Stimulated activated naive CD4-positive, alpha-beta T cell treated with Interleukin-2 at 50 U/mL for 16 hours (primary cell): ENCODE results near the gene TRIP10.

Experiments used
- DNase-seq: peaks from one replicate; lab custom pipeline; 2025; lab: John Stamatoyannopoulos, UW

The TRIP10 gene

DNA sequence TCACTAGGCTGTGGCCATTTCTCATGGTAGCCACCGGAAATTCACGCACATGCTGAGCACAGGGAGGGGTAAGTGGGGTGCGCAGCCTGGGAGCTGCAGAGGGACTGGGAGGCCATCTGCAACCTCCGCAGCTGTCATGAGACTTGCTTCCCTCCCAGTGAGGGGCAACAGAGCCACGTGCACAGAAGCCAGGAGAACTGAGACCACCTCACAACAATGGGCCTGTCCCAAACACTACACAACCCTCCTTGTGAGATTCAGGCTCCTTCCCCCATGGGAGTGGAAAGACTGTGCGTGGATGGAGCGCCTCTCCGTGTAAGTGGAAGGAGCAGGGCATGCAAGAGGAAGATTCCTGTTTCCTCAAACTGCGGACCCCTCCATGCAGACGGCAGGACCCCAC, 27.9 kb upstream of the TRIP10 start:
- DNase-seq: no peak

DNA sequence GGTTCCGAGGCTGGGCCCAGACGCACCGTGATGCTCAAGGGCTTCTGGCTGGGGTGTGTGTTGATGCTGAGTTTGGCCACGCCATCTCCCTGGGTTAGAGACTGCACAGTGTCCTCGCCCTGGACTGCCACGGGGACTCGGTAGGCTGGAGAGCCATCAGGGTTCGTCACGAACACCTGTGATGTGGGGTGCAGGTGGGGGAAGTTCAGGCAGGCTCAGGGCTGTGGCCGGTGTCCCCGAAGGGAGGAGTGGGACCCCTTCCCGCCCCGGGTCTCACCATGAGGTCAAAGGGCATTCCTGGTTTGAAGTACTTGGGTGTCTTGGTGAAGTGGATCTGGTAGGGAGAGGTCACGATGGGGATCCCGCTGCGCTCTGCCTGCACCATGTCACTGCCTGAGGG, 27.2 kb upstream of the TRIP10 start:
- DNase-seq: no peak

DNA sequence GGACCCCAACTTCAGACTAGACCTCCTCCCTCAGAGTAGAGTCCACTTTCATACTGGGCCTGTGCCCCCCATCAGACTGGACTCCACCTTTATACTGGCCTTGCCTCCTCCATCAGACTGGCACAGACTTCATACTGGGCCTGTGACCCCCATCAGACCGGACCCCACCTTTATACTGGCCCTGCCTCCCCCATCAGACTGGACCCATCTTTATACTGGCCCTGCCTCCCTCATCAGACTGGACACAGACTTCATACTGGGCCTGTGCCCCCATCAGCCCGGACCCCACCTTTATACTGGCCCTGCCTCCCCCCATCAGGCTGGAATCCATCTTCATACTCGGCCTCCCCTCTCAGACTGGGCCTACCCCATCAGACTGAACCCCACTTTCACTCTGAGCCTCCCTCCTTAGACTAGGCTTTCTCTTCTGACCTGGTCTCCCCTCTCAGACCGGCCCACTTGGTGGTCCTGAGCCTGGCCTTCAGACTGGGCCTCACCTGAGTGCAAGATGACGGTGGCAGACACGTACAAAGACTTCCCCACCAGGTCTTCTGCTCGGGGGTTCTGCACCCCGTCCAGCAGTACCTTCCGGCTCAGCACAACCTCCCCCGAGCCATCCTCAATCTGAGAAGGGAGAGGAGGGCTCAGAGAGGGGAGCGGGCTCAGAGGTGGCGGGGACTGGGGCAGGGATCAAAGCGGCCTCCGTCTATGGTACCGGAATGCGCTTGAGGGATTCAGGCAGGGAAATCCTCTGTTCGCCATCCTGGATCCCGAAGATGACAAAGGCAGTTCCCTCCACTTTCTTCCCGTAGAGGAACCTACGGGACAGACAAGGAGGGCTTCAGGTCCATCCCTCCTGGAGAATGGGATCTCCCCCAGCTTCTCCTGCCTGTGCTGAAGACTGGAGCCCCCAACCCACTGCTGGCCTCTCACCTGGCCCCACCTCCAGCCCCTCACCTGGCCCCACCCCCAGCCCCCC, 26.5 kb upstream of the TRIP10 start:
- DNase-seq: no peak

GRCh38 chr19:6713773-6714692, 25.4 kb upstream of the TRIP10 start:
- DNase-seq: no peak

DNA sequence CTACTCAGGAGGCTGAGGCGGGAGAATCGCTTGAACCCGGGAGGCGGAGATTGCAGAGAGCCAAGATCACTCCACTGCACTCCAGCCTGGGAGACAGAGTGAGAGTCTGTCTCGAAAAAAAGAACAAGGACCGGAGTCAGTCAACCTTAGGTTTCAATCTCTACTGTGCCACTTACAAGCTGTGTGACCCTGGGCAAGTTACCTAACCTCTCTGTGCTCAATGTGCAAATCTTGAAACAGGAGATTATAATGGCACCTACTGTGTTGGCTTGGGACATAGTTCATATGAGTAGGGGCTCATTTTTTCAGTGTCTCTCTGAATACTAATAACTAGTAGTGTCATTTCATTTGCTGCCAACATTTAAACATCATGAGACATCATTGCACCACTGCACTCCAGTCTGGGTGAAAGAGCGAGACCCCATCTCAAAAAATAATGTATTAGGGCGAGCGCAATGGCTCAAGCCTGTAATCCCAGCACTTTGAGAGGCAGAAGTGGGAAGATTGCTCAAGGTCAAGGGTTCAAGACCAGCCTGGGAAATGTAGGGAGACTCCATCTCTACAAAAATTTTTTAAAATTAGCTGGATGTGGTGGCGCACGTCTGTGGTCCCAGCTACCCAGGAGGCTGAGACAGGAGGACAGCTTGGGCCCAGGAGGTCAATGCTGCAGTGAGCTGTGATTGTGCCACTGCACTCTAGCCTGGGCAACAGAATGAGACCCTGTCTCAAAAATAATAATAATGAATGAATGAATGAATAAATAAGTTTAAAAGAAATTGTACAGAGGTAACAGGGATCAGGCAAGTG, 24.5 kb upstream of the TRIP10 start:
- no peak for DNase-seq

DNA sequence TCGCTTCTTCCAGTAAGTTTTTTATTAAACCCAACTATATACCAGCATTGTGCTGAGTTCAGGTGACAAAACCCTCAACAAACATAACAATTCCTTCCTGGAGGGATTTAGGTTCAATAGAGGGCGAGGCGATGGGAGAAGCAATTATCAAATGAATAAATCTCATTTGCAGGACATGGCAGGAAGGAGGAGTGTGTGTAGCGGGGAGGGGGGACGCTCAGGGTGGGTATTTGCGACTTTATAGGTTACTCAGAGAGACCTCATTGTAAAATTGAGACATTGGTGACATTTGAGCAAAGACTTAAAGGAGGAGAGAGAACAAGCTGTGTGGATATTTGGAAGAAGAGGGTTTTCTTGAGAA, 22.9 kb upstream of the TRIP10 start:
- no peak for DNase-seq

- DNase-seq: no peak
These were observed 22.4 kb upstream of the TRIP10 start for GRCh38 chr19:6717036-6717435.

DNA sequence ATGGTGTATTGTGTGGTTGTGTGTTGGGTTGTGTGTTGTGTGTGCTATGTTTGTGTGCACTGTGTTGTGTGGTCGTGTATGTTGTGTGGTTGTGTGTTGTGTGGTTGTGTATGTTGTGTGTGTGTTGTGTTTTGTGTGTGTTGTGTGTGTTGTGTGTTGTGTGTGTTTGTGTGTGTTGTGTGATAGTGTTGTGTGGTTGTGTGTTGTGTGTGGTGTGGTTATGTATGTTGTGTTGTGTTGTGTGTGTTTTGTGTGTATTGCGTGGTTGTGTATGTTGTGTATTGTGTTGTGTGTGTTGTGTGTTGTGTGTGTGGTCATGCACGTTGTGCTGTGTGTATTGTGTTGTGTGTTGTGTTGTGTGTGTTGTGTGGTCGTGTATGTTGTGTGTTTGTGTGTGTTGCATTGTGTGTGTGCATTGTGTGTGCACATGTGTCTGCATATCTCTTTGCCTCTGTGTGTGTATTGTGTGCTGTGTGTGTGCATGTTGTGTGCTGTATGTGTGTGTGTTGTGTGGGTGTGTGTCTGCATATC, 22.0 kb upstream of the TRIP10 start:
- DNase-seq: no peak

- DNase-seq: no peak
These were observed 21.3 kb upstream of the TRIP10 start for GRCh38 chr19:6718111-6718740.

GRCh38 chr19:6718741-6719539, 20.5 kb upstream of the TRIP10 start:
- DNase-seq: peak; percentile 17

- no peak for DNase-seq
These were observed 20.0 kb upstream of the TRIP10 start for GRCh38 chr19:6719540-6719861.

GRCh38 chr19:6719992-6720368, 19.5 kb upstream of the TRIP10 start:
- no peak for DNase-seq

- no peak for DNase-seq
These were observed 18.9 kb upstream of the TRIP10 start, which contains the start of gene C3 for GRCh38 chr19:6720369-6721137. TSS of gene C3 (minus strand) at chr19:6720650. CDS start at chr19:6720589, 61 bp downstream.

- no peak for DNase-seq
These were observed 18.4 kb upstream of the TRIP10 start for GRCh38 chr19:6721138-6721474.

DNA sequence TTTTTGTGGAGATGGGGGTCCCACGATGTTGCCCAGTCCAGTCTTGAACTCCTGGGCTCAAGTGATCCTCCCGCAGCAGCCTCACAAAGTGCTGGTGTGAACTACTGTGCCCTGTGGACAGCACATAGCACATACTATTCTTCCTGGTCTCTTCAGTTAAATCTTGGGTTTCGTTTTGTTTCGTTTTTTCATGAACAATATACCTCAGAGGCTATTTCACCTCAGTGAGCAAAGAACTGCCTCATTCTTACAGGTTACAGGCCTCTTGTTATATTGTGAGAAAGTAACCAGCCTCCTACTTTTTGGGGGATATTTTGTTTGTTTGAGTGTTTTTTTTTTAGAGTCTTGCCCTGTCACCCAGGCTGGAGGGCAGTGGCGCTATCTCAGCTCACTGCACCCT, 17.7 kb upstream of the TRIP10 start:
- DNase-seq: no peak

GRCh38 chr19:6723108-6723618, 16.3 kb upstream of the TRIP10 start:
- no peak for DNase-seq

DNA sequence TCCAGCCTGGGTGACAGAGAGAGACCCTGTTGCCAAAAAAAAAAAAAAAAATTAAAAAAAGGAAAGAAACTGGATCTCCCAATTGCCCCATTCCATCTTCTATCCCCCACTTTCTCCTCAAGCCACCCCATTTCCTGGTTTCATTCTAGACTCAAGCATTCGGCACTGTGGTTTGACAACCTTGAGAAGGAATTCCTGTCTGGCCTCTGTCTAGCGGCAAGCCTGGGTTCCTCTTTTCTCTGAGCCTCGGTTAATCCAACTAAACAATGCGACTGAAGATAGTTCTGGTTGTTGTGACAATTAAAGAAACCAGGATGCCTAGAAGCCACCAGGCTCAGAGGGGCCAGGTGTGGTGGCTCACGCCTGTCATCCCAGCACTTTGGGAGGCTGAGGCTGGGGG, 15.7 kb upstream of the TRIP10 start:
- DNase-seq: no peak

GRCh38 chr19:6724631-6725492, 14.6 kb upstream of the TRIP10 start:
- DNase-seq: no peak
